OCI-LY1 (cell line): ENCODE data around the gene EML6.

ENCODE experiments used
- CTCF ChIP-seq: fragments of 200-600 bp; sonication (generic), shearing (Covaris generic); IDR thresholded peaks from 2 replicates; pipeline ENCODE4 v1.5.1; 2017; ENCODE audit warnings: mild to moderate bottlenecking, antibody characterized with exemption, low read length, moderate library complexity, mixed read lengths
- EZH2 ChIP-seq: fragments of 200-600 bp; sonication (generic), shearing (Covaris generic); IDR thresholded peaks from 2 replicates; pipeline ENCODE4 v1.8.0; 2017; ENCODE audit warnings: borderline replicate concordance, mixed run types, mild to moderate bottlenecking, antibody characterized with exemption, low read length, moderate library complexity, mixed read lengths

- no peak for TF ChIP-seq CTCF
- TF ChIP-seq EZH2: no peak
Measured at GRCh38 chr2:54863660-54864059, 140.2 kb downstream of the EML6 start.
